Transverse colon (tissue), 4 donors: ENCODE measurements around the gene RPAIN. TPM values are rescaled to one million over a fixed set of nuclear protein-coding genes. Genes with fewer than 3 reads are reported as not detected.

Experiments used
- DNase-seq: peaks from one replicate; pipeline ENCODE4 v3.0.0-alpha.2; 2019
- H3K27ac ChIP-seq, 4 donors: fragments of 200-600 bp; sonication (generic); 2 replicates each; pipeline ENCODE4 v1.5.1; 2016 to 2018; ENCODE audit warnings: inconsistent platforms in 4 of 4
- H3K27me3 ChIP-seq: fragments of 200-600 bp; sonication (generic); 2 replicates; pipeline ENCODE4 v1.5.1; 2017; ENCODE audit warnings: inconsistent platforms
- H3K36me3 ChIP-seq, 4 donors: fragments of 200-600 bp; sonication (generic); 2 replicates each; pipeline ENCODE4 v1.5.1; 2017 to 2019; ENCODE audit warnings: inconsistent platforms in 4 of 4
- H3K4me1 ChIP-seq, 4 donors: fragments of 200-600 bp; sonication (generic); 2 replicates each; pipeline ENCODE4 v1.5.1; 2017 to 2020; ENCODE audit warnings: inconsistent platforms in 4 of 4
- H3K4me3 ChIP-seq, 4 donors: fragments of 200-600 bp; sonication (generic); 1 replicate in 1 of 4; 2 replicates in 3 of 4; pipeline versions ENCODE4 v1.5.1 to v1.6.1; 2017 to 2019; ENCODE audit warnings: inconsistent platforms in 4 of 4
- H3K9me3 ChIP-seq, 2 donors: fragments of 200-600 bp; sonication (generic); 2 replicates each; pipeline ENCODE4 v1.5.1; 2017 to 2019; ENCODE audit warnings: inconsistent platforms in 2 of 2
- CTCF ChIP-seq, 5 experiments: fragments of 200-600 bp in 3 of 5; fragments of 450-650 bp in 2 of 5; sonication (generic) in 3 of 5; IDR thresholded peaks; 1 replicate in 2 of 5; 2 replicates in 3 of 5; pipeline ENCODE4 v1.5.1; 2016 to 2017; ENCODE audit warnings: antibody characterized with exemption in 5 of 5, inconsistent platforms in 3 of 5, mild to moderate bottlenecking in 2 of 5, moderate library complexity in 1 of 5
- EP300 ChIP-seq: sonication (generic); formaldehyde crosslinking; IDR thresholded peaks from one replicate; pipeline ENCODE4 v1.6.1; 2017; ENCODE audit warnings: antibody characterized with exemption, low read depth
- POLR2A ChIP-seq: fragments of 450-650 bp; IDR thresholded peaks from one replicate; pipeline ENCODE4 v1.6.1; 2016; ENCODE audit warnings: antibody characterized with exemption, mild to moderate bottlenecking, moderate library complexity
- POLR2AphosphoS5 ChIP-seq, 3 donors: sonication (generic); formaldehyde crosslinking; IDR thresholded peaks; one replicate each; pipeline ENCODE4 v1.6.1; 2016; ENCODE audit warnings: antibody characterized with exemption in 3 of 3
- WGBS, 2 donors: methylation state at CpG; one replicate each; pipeline ENCODE4 v1.1.5; 2018; ENCODE audit warnings: low coverage in 1 of 2; 5-methylcytosine and 5-hydroxymethylcytosine counted together
- in situ Hi-C, 4 donors: fragments of 200-750 bp; cut with MboI; loops; one replicate each; pipeline versions ENCODE4 v1.15.0 to v1.15.1; 2017; ENCODE audit warnings: low sequenced_read_pairs in 3 of 4, low pct_ligation_motif_present in 1 of 4, low pct_unique_long_range_greater_than_20kb in 1 of 4
- intact Hi-C: fragments of 100-400 bp; cut with DNase I; formaldehyde crosslinking; loops from one replicate; pipeline ENCODE4 v1.15.1; 2023; ENCODE audit warnings: low total_unique reads
- total RNA-seq, 4 donors: library from RNA; depleted of rRNA; stranded (reverse); fragments of >200 nt; gene quantifications; one replicate each; pipeline ENCODE4 v1.1.0, GENCODE V29; 2016

RPAIN gene
- total RNA-seq, 4 donors from 2014 or later, result 9.4 to 566 (median 41.9) TPM

- 0 to 14% methylated on average over 1 of the region's 1 CpG for WGBS, 2 donors
- peak in 2 of 5 experiments; percentile 28 to 49 for TF ChIP-seq CTCF (IDR thresholded peaks at IDR 0.05)
- no peak for TF ChIP-seq EP300
- no peak for TF ChIP-seq POLR2A
- Histone ChIP-seq H3K4me3 (peak overlapping the region in 3 of 4 donors; percentile 71 to 97 (median 77)), H3K36me3 (peaks cover 0 to 24% (median 5%) of the 10 kb centered on the region in 4 donors), H3K4me1 (peaks cover 5 to 29% (median 15%) of the 10 kb centered on the region in 4 donors), H3K27ac (peak overlapping the region; percentile 86 to 89 (median 88)), H3K27me3 (no peaks in the 10 kb centered on the region), H3K9me3 (no peaks in the 10 kb centered on the region)
- in situ Hi-C loops, result no loop called here
- intact Hi-C loops, result no loop called here
- DNase-seq, result no peak
Observed at GRCh38 chr17:5439446-5439764, 19.4 kb downstream of the RPAIN start.

- Histone ChIP-seq H3K27ac (no peak overlapping the region), H3K4me1 (peaks cover 0 to 6% (median 3%) of the 10 kb centered on the region in 4 donors), H3K4me3 (no peak overlapping the region), H3K9me3 (no peaks in the 10 kb centered on the region), H3K27me3 (no peaks in the 10 kb centered on the region), H3K36me3 (peaks cover 0 to 26% (median 10%) of the 10 kb centered on the region in 4 donors)
- in situ Hi-C loops (no loop called here), intact Hi-C loops (no loop called here)
- TF ChIP-seq EP300 (no peak), POLR2AphosphoS5 (IDR thresholded peaks at IDR 0.05) (no peak)
- WGBS, 2 donors, result 93 to 94% methylated on average over 2 to 6 of the region's 6 CpGs
- DNase-seq, result no peak
Observed at GRCh38 chr17:5443728-5444127, 23.7 kb downstream of the RPAIN start.

GRCh38 chr17:5444209-5444608 lies 24.2 kb downstream of the RPAIN start:
- Histone ChIP-seq H3K4me3 (no peak overlapping the region), H3K27me3 (no peaks in the 10 kb centered on the region), H3K36me3 (peaks cover 0 to 26% (median 12%) of the 10 kb centered on the region in 4 donors), H3K4me1 (peaks cover 0 to 6% (median 3%) of the 10 kb centered on the region in 4 donors), H3K9me3 (no peaks in the 10 kb centered on the region), H3K27ac (no peak overlapping the region)
- in situ Hi-C loops, result no loop called here
- DNase-seq, result no peak
- TF ChIP-seq POLR2AphosphoS5 (IDR thresholded peaks at IDR 0.05), result no peak
- no peak for TF ChIP-seq EP300
- TF ChIP-seq POLR2A, result no peak
- no peak for TF ChIP-seq CTCF (IDR thresholded peaks at IDR 0.05)
- intact Hi-C loops, result no loop called here
- 97 to 100% methylated on average over 3 to 22 of the region's 22 CpGs for WGBS, 2 donors

- in situ Hi-C loops, result no loop called here
- no peaks in the 10 kb centered on the region for H3K9me3 ChIP-seq
- H3K27me3 ChIP-seq, result no peaks in the 10 kb centered on the region
- TF ChIP-seq POLR2AphosphoS5 (IDR thresholded peaks at IDR 0.05) (no peak), POLR2A (no peak), EP300 (no peak), CTCF (IDR thresholded peaks at IDR 0.05) (no peak)
- H3K4me1 ChIP-seq, result no peaks in the 10 kb centered on the region
- no peak overlapping the region for H3K4me3 ChIP-seq
- 83 to 93% methylated on average over 3 to 8 of the region's 8 CpGs for WGBS, 2 donors
- intact Hi-C loops, result no loop called here
- H3K27ac ChIP-seq, result no peak overlapping the region
- peaks cover 0 to 37% (median 17%) of the 10 kb centered on the region in 4 donors for H3K36me3 ChIP-seq
- DNase-seq, result no peak
Observed at GRCh38 chr17:5446786-5447185, 26.8 kb downstream of the RPAIN start.
